ENCODE results near the gene CHST5.
A peak's percentile ranks its signal among the peaks of the same experiment; 100 is the strongest.

Gene CHST5

DNA sequence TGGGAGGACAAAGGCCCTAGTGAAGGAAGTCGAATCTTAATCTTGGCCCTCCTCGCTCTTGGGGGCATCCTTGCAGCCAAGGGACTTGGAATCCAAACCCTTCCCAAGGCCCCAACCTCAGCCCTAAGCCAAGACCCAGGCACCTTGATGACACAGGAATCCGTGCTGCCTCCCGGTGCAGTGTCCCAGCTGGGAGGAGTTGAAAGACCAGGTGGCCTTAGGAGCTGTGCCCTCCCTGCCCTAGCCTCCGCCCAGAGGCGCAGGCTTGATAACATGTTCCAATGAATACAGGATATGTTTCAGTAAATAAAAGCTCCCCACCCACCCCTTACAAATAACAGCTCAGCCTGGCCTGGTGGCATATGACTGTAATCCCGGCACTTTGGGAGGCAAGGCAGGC lies at the start of gene CHST5:
CHST5 (minus strand) TSS at position 208 of the 400 bp plus-strand sequence. CDS start 5,724 bp downstream, outside the sequence.
- H3K27me3 ChIP-seq (ENCODE audit: control insufficient read depth in 2 of 2, insufficient read depth in 2 of 2, low read length in 2 of 2): no peaks in the 10 kb centered on the region
- H3K27ac ChIP-seq (ENCODE audit: low read depth in 2 of 2, low read length in 2 of 2): peak within 1 kb of the TSS; percentile 86 to 95
- peak within 1 kb of the TSS; percentile 74 to 83 for H3K4me3 ChIP-seq (ENCODE audit: low read length in 2 of 2)
- H3K9me3 ChIP-seq (ENCODE audit: control insufficient read depth in 2 of 2, low read length in 2 of 2): no peaks in the 10 kb centered on the region
- peak within 1 kb of the TSS; percentile 75 to 96 for H3K9ac ChIP-seq (ENCODE audit: low read depth in 1 of 2, low read length in 2 of 2)
- H3K4me1 ChIP-seq (ENCODE audit: control insufficient read depth in 2 of 2, insufficient read depth in 2 of 2, low read length in 2 of 2): peaks cover 12 to 51% of the 10 kb centered on the region in 2 donors
- peaks cover 0 to 17% of the 10 kb centered on the region in 2 donors for H3K36me3 ChIP-seq (ENCODE audit: control insufficient read depth in 2 of 2, insufficient read depth in 2 of 2, low read length in 2 of 2)

DNA sequence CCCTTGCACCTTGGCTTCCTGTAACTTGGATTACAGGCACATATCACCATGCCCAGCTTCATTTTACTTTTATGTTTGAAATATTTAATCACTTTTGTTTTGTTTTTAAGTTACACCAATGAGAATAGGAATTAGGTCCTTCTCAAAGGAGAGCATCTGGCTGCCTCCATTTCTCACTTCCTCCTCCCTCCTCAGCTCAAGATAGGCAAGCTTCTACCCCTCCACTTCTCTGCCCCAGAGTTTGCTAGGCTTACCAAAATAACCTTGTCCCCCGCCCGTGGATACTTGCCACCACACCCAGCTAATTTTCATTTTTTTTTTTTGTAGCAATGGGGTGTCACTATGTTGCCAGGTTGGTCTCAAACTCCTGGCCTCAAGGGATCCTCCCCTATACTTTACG lies 48.2 kb upstream of the CHST5 start:
- Histone ChIP-seq H3K36me3 (ENCODE audit: control insufficient read depth in 2 of 2, insufficient read depth in 2 of 2, low read length in 2 of 2) (peaks cover under 1 to 10% of the 10 kb centered on the region in 2 donors), H3K27me3 (ENCODE audit: control insufficient read depth in 2 of 2, insufficient read depth in 2 of 2, low read length in 2 of 2) (no peaks in the 10 kb centered on the region), H3K4me3 (ENCODE audit: low read length in 2 of 2) (no peak overlapping the region), H3K9me3 (ENCODE audit: control insufficient read depth in 2 of 2, low read length in 2 of 2) (no peaks in the 10 kb centered on the region), H3K9ac (ENCODE audit: low read depth in 1 of 2, low read length in 2 of 2) (no peak overlapping the region), H3K4me1 (ENCODE audit: control insufficient read depth in 2 of 2, insufficient read depth in 2 of 2, low read length in 2 of 2) (no peaks in the 10 kb centered on the region), H3K27ac (ENCODE audit: low read depth in 2 of 2, low read length in 2 of 2) (no peak overlapping the region)

DNA sequence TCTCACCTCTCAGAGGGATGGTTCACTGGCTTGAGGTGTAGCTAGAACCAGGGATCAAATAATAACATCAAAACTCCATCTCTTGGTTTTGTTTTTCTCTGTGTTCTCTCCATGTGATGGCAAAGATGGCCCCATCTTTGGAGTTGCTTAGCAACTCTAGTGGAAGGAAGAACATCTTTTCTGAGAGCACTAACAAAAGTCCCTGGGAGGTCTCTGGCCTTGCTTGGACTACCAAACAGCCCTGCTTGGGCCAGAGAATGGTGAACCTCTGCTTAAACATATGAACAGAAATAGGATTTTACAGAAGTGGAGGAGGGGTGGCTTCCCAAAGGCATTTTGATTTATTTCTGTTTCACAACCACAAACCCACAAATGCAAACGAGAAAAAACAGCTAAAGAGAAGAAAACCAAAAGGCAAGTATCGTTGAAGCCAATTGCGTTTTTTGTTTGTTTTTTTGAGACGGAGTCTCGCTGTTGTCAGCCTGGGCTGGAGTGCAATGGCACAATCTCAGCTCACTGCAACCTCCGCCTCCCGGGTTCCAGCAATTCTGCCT lies 43.5 kb upstream of the CHST5 start:
- H3K9me3 ChIP-seq (ENCODE audit: control insufficient read depth in 2 of 2, low read length in 2 of 2): no peaks in the 10 kb centered on the region
- no peak overlapping the region for H3K4me3 ChIP-seq (ENCODE audit: low read length in 2 of 2)
- peaks cover 24 to 32% of the 10 kb centered on the region in 2 donors for H3K36me3 ChIP-seq (ENCODE audit: control insufficient read depth in 2 of 2, insufficient read depth in 2 of 2, low read length in 2 of 2)
- H3K4me1 ChIP-seq (ENCODE audit: control insufficient read depth in 2 of 2, insufficient read depth in 2 of 2, low read length in 2 of 2): no peaks in the 10 kb centered on the region
- no peaks in the 10 kb centered on the region for H3K27me3 ChIP-seq (ENCODE audit: control insufficient read depth in 2 of 2, insufficient read depth in 2 of 2, low read length in 2 of 2)
- no peak overlapping the region for H3K9ac ChIP-seq (ENCODE audit: low read depth in 1 of 2, low read length in 2 of 2)
- H3K27ac ChIP-seq (ENCODE audit: low read depth in 2 of 2, low read length in 2 of 2): no peak overlapping the region

DNA sequence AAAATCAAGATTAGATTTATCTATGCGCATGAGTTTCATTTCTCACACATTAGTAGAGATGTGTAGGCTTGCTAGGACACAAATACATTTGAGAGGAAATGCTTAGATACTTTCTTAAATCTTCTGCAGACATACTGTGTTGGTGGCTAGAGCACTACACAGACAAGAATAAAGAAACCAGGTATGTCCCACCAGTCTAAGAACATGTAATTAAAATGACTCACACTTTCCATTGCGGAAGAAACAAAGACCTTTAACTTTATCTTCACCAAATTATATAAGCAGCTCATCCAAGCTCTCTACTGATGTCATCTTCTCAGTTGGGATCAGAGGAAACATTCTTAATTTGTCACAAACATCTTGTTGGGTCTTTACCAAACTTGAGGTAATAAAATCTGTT lies 42.8 kb upstream of the CHST5 start:
- no peak overlapping the region for H3K4me3 ChIP-seq (ENCODE audit: low read length in 2 of 2)
- peaks cover 31 to 38% of the 10 kb centered on the region in 2 donors for H3K36me3 ChIP-seq (ENCODE audit: control insufficient read depth in 2 of 2, insufficient read depth in 2 of 2, low read length in 2 of 2)
- no peaks in the 10 kb centered on the region for H3K9me3 ChIP-seq (ENCODE audit: control insufficient read depth in 2 of 2, low read length in 2 of 2)
- H3K4me1 ChIP-seq (ENCODE audit: control insufficient read depth in 2 of 2, insufficient read depth in 2 of 2, low read length in 2 of 2): no peaks in the 10 kb centered on the region
- no peak overlapping the region for H3K27ac ChIP-seq (ENCODE audit: low read depth in 2 of 2, low read length in 2 of 2)
- no peak overlapping the region for H3K9ac ChIP-seq (ENCODE audit: low read depth in 1 of 2, low read length in 2 of 2)
- no peaks in the 10 kb centered on the region for H3K27me3 ChIP-seq (ENCODE audit: control insufficient read depth in 2 of 2, insufficient read depth in 2 of 2, low read length in 2 of 2)

DNA sequence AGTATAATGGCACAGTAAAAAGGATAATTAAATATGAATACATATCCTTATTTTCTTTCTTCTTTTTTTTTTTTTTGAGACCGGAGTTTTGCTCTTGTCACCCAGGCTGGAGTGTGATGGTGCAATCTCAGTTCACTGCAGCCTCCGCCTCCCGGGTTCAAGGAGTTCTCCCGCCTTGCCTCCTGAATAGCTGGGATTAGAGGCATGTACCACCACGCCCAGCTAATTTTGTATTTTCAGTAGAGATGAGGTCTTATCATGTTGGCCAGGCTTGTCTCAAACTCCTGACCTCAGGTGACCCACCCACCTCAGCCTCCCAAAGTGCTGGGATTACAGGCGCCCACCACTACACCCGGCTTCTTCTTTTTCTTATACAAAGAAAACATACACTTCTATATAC lies 42.3 kb upstream of the CHST5 start:
- H3K4me3 ChIP-seq (ENCODE audit: low read length in 2 of 2): no peak overlapping the region
- no peak overlapping the region for H3K9ac ChIP-seq (ENCODE audit: low read depth in 1 of 2, low read length in 2 of 2)
- H3K27ac ChIP-seq (ENCODE audit: low read depth in 2 of 2, low read length in 2 of 2): no peak overlapping the region
- peaks cover 36 to 43% of the 10 kb centered on the region in 2 donors for H3K36me3 ChIP-seq (ENCODE audit: control insufficient read depth in 2 of 2, insufficient read depth in 2 of 2, low read length in 2 of 2)
- H3K9me3 ChIP-seq (ENCODE audit: control insufficient read depth in 2 of 2, low read length in 2 of 2): no peaks in the 10 kb centered on the region
- H3K4me1 ChIP-seq (ENCODE audit: control insufficient read depth in 2 of 2, insufficient read depth in 2 of 2, low read length in 2 of 2): no peaks in the 10 kb centered on the region
- H3K27me3 ChIP-seq (ENCODE audit: control insufficient read depth in 2 of 2, insufficient read depth in 2 of 2, low read length in 2 of 2): no peaks in the 10 kb centered on the region

DNA sequence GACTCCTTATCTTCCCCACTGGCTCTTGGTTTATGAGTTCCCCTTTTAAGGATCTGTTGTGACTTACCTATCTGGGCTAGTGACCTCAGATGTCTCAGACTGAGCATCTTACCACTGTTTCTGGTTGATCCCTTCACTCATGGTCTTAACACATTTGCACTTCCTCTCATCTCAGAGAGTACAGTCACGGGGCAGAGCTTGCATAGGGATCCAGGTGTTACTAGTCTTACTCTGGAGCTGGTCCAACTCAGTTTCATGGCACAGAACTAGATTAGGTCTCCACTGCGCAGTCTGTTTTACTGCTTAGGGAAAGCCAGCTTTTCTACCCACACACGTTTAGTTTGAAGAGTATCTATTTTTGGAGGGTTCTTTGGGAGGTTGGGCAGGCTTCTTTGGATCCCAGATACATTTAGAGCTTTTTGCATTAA lies 40.5 kb upstream of the CHST5 start:
- Histone ChIP-seq H3K4me1 (ENCODE audit: control insufficient read depth in 2 of 2, insufficient read depth in 2 of 2, low read length in 2 of 2) (no peaks in the 10 kb centered on the region), H3K36me3 (ENCODE audit: control insufficient read depth in 2 of 2, insufficient read depth in 2 of 2, low read length in 2 of 2) (peaks cover 47 to 57% of the 10 kb centered on the region in 2 donors), H3K27ac (ENCODE audit: low read depth in 2 of 2, low read length in 2 of 2) (no peak overlapping the region), H3K9ac (ENCODE audit: low read depth in 1 of 2, low read length in 2 of 2) (no peak overlapping the region), H3K9me3 (ENCODE audit: control insufficient read depth in 2 of 2, low read length in 2 of 2) (no peaks in the 10 kb centered on the region), H3K4me3 (ENCODE audit: low read length in 2 of 2) (no peak overlapping the region), H3K27me3 (ENCODE audit: control insufficient read depth in 2 of 2, insufficient read depth in 2 of 2, low read length in 2 of 2) (no peaks in the 10 kb centered on the region)

DNA sequence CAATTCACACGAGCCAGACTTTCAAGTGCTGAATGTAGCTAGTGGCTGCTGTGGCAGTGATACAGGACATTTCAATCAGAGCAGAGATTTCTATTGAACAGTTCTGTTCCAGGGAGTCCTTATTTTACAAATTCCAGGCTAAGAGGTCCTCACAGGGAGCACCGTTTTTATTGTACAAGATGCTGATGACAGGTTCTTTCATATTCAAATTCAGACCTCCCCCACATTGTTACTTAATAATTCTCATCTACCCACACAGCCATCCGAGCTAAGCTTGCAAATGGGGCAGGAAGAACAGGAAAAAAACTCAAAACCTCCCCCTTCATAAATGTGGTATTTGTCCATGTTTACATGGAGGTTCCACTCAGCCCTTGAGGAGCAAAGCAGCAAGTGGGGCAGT lies 40.0 kb upstream of the CHST5 start:
- Histone ChIP-seq H3K27ac (ENCODE audit: low read depth in 2 of 2, low read length in 2 of 2) (no peak overlapping the region), H3K4me3 (ENCODE audit: low read length in 2 of 2) (no peak overlapping the region), H3K36me3 (ENCODE audit: control insufficient read depth in 2 of 2, insufficient read depth in 2 of 2, low read length in 2 of 2) (peaks cover 51 to 61% of the 10 kb centered on the region in 2 donors), H3K9me3 (ENCODE audit: control insufficient read depth in 2 of 2, low read length in 2 of 2) (no peaks in the 10 kb centered on the region), H3K4me1 (ENCODE audit: control insufficient read depth in 2 of 2, insufficient read depth in 2 of 2, low read length in 2 of 2) (no peaks in the 10 kb centered on the region), H3K9ac (ENCODE audit: low read depth in 1 of 2, low read length in 2 of 2) (no peak overlapping the region), H3K27me3 (ENCODE audit: control insufficient read depth in 2 of 2, insufficient read depth in 2 of 2, low read length in 2 of 2) (no peaks in the 10 kb centered on the region)

DNA sequence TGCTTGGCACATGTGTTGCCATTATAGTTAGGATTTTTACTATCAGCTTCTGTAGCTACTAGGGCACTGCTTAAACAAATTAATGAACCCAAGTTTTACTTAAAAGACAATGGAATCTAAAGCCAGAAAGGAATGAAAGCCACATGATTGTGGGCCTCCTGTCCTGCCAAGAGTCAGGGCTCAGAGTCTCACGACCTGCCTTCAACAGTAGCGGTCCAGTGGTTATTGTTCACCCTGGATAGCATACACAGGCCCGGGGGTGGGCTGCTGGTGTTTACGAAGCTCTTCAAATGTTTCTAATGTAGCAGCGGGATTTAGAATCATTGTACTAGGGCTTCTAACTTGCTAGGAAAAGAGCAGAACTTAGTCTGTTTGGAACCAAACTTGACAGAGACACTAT lies 38.0 kb upstream of the CHST5 start:
- H3K9ac ChIP-seq (ENCODE audit: low read depth in 1 of 2, low read length in 2 of 2): no peak overlapping the region
- H3K4me1 ChIP-seq (ENCODE audit: control insufficient read depth in 2 of 2, insufficient read depth in 2 of 2, low read length in 2 of 2): peaks cover 2 to 5% of the 10 kb centered on the region in 2 donors
- no peak overlapping the region for H3K4me3 ChIP-seq (ENCODE audit: low read length in 2 of 2)
- no peaks in the 10 kb centered on the region for H3K9me3 ChIP-seq (ENCODE audit: control insufficient read depth in 2 of 2, low read length in 2 of 2)
- peaks cover 61 to 67% of the 10 kb centered on the region in 2 donors for H3K36me3 ChIP-seq (ENCODE audit: control insufficient read depth in 2 of 2, insufficient read depth in 2 of 2, low read length in 2 of 2)
- H3K27ac ChIP-seq (ENCODE audit: low read depth in 2 of 2, low read length in 2 of 2): no peak overlapping the region
- H3K27me3 ChIP-seq (ENCODE audit: control insufficient read depth in 2 of 2, insufficient read depth in 2 of 2, low read length in 2 of 2): no peaks in the 10 kb centered on the region

- Histone ChIP-seq H3K27ac (ENCODE audit: low read depth in 2 of 2, low read length in 2 of 2) (no peak overlapping the region), H3K27me3 (ENCODE audit: control insufficient read depth in 2 of 2, insufficient read depth in 2 of 2, low read length in 2 of 2) (no peaks in the 10 kb centered on the region), H3K9me3 (ENCODE audit: control insufficient read depth in 2 of 2, low read length in 2 of 2) (no peaks in the 10 kb centered on the region), H3K4me1 (ENCODE audit: control insufficient read depth in 2 of 2, insufficient read depth in 2 of 2, low read length in 2 of 2) (peaks cover 5 to 6% of the 10 kb centered on the region in 2 donors), H3K36me3 (ENCODE audit: control insufficient read depth in 2 of 2, insufficient read depth in 2 of 2, low read length in 2 of 2) (peaks cover 63 to 68% of the 10 kb centered on the region in 2 donors), H3K4me3 (ENCODE audit: low read length in 2 of 2) (no peak overlapping the region), H3K9ac (ENCODE audit: low read depth in 1 of 2, low read length in 2 of 2) (no peak overlapping the region)
Measured at GRCh38 chr16:75572864-75573542, 37.1 kb upstream of the CHST5 start.

GRCh38 chr16:75570396-75571065 lies 34.6 kb upstream of the CHST5 start:
- Histone ChIP-seq H3K27me3 (ENCODE audit: control insufficient read depth in 2 of 2, insufficient read depth in 2 of 2, low read length in 2 of 2) (no peaks in the 10 kb centered on the region), H3K27ac (ENCODE audit: low read depth in 2 of 2, low read length in 2 of 2) (no peak overlapping the region), H3K9me3 (ENCODE audit: control insufficient read depth in 2 of 2, low read length in 2 of 2) (no peaks in the 10 kb centered on the region), H3K9ac (ENCODE audit: low read depth in 1 of 2, low read length in 2 of 2) (no peak overlapping the region), H3K36me3 (ENCODE audit: control insufficient read depth in 2 of 2, insufficient read depth in 2 of 2, low read length in 2 of 2) (peaks cover 44 to 60% of the 10 kb centered on the region in 2 donors), H3K4me1 (ENCODE audit: control insufficient read depth in 2 of 2, insufficient read depth in 2 of 2, low read length in 2 of 2) (peaks cover 18 to 21% of the 10 kb centered on the region in 2 donors), H3K4me3 (ENCODE audit: low read length in 2 of 2) (no peak overlapping the region)

All from mucosa of rectum (tissue), 2 donors.